Measurements from ENCODE around the gene MOSPD3. TPM values are rescaled to one million over a fixed set of nuclear protein-coding genes. Genes with fewer than 3 reads are reported as not detected.
A peak's percentile ranks its signal among the peaks of the same experiment; 100 is the strongest.

MOSPD3 gene
- total and polyA plus RNA-seq, 2 of the 13 experiments (the other 11 are each of a cell fraction or from before 2014, with no cell fraction given), result 7.6 to 8.8 TPM

DNA sequence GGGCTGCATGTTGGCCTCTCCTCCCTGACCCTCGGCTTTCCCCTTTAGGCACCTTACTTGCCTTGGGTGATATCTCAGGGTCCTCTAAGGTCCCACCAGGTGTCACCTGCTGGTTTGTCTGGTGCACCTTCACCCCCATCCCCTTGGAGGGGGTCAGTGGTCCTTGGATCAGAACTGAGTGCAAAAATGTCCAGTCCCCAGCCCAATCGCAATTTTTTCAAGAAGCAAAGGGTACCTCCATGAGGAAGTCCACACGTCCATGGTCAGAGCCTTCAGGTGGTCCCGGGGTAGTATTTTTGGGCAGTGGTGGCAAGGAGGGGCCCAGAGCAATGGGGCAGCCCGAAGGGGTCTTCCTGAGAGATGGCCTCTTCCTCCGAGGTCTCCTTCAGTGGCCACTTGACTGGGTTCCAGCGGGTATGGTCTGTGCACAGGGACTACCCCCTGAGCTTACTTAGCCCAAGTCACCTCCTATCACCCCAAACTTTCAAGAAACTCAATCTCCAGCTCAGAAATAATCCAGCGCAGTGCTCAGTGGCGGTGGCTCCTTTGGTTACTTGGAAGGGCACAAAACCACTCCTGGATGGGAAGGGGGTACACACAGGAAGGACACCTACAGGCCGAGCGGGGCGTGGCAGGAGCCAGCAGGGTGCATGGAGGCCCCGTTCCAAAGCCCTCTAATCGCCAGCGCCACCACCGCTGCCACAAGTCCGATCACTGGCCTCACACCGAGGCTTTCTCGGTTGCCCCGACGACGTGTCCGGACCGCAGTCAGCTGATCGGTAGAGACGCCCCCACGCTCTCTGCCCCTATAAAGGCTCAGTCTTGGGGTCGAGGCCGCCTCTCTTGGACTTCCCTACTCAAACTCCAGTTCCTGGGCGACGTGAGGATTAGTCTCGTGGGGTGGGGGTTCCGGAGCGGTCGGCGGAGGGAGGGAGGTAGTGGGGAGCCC, 43.2 kb upstream of the MOSPD3 start (continued):
- TF ChIP-seq, protein P1, sequence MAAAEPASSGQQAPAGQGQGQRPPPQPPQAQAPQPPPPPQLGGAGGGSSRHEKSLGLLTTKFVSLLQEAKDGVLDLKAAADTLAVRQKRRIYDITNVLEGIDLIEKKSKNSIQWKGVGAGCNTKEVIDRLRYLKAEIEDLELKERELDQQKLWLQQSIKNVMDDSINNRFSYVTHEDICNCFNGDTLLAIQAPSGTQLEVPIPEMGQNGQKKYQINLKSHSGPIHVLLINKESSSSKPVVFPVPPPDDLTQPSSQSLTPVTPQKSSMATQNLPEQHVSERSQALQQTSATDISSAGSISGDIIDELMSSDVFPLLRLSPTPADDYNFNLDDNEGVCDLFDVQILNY (CRISPR knock-in tag; conservative IDR thresholded peaks at IDR 0.05), result no peak
- TF ChIP-seq ZFP90 (CRISPR knock-in tag; IDR thresholded peaks at IDR 0.05; ENCODE audit: borderline replicate concordance) (no peak; the same call in 1 of the 2 replicates), CBX5 (CRISPR knock-in tag; IDR thresholded peaks at IDR 0.05; ENCODE audit: borderline replicate concordance) (peak; percentile 41; the same call in 1 of the 2 replicates), ZNF747 (CRISPR knock-in tag; IDR thresholded peaks at IDR 0.05; ENCODE audit: borderline replicate concordance) (peak; percentile 70), SMAD3 (CRISPR knock-in tag; IDR thresholded peaks at IDR 0.05) (no peak; the same call in 1 of the 2 replicates), ZNF83 (CRISPR knock-in tag; IDR thresholded peaks at IDR 0.05; ENCODE audit: borderline replicate concordance) (no peak; the same call in 1 of the 2 replicates), ZNF777 (CRISPR knock-in tag; IDR thresholded peaks at IDR 0.05) (peak; percentile 87), SMARCC2 (IDR thresholded peaks at IDR 0.05) (no peak), MED8 (CRISPR knock-in tag; IDR thresholded peaks at IDR 0.05; ENCODE audit: insufficient replicate concordance) (no peak), SMAD9 (CRISPR knock-in tag; IDR thresholded peaks at IDR 0.05) (no peak)
- TF ChIP-seq, protein P2, sequence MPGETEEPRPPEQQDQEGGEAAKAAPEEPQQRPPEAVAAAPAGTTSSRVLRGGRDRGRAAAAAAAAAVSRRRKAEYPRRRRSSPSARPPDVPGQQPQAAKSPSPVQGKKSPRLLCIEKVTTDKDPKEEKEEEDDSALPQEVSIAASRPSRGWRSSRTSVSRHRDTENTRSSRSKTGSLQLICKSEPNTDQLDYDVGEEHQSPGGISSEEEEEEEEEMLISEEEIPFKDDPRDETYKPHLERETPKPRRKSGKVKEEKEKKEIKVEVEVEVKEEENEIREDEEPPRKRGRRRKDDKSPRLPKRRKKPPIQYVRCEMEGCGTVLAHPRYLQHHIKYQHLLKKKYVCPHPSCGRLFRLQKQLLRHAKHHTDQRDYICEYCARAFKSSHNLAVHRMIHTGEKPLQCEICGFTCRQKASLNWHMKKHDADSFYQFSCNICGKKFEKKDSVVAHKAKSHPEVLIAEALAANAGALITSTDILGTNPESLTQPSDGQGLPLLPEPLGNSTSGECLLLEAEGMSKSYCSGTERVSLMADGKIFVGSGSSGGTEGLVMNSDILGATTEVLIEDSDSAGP (CRISPR knock-in tag; IDR thresholded peaks at IDR 0.05; ENCODE audit: borderline replicate concordance), result no peak; the same call in 1 of the 2 replicates
- TF ChIP-seq, protein P3, sequence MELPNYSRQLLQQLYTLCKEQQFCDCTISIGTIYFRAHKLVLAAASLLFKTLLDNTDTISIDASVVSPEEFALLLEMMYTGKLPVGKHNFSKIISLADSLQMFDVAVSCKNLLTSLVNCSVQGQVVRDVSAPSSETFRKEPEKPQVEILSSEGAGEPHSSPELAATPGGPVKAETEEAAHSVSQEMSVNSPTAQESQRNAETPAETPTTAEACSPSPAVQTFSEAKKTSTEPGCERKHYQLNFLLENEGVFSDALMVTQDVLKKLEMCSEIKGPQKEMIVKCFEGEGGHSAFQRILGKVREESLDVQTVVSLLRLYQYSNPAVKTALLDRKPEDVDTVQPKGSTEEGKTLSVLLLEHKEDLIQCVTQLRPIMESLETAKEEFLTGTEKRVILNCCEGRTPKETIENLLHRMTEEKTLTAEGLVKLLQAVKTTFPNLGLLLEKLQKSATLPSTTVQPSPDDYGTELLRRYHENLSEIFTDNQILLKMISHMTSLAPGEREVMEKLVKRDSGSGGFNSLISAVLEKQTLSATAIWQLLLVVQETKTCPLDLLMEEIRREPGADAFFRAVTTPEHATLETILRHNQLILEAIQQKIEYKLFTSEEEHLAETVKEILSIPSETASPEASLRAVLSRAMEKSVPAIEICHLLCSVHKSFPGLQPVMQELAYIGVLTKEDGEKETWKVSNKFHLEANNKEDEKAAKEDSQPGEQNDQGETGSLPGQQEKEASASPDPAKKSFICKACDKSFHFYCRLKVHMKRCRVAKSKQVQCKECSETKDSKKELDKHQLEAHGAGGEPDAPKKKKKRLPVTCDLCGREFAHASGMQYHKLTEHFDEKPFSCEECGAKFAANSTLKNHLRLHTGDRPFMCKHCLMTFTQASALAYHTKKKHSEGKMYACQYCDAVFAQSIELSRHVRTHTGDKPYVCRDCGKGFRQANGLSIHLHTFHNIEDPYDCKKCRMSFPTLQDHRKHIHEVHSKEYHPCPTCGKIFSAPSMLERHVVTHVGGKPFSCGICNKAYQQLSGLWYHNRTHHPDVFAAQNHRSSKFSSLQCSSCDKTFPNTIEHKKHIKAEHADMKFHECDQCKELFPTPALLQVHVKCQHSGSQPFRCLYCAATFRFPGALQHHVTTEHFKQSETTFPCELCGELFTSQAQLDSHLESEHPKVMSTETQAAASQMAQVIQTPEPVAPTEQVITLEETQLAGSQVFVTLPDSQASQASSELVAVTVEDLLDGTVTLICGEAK (IDR thresholded peaks at IDR 0.05), result no peak
- TF ChIP-seq, protein P3 (CRISPR knock-in tag; IDR thresholded peaks at IDR 0.05), result no peak
- TF ChIP-seq, protein P4, sequence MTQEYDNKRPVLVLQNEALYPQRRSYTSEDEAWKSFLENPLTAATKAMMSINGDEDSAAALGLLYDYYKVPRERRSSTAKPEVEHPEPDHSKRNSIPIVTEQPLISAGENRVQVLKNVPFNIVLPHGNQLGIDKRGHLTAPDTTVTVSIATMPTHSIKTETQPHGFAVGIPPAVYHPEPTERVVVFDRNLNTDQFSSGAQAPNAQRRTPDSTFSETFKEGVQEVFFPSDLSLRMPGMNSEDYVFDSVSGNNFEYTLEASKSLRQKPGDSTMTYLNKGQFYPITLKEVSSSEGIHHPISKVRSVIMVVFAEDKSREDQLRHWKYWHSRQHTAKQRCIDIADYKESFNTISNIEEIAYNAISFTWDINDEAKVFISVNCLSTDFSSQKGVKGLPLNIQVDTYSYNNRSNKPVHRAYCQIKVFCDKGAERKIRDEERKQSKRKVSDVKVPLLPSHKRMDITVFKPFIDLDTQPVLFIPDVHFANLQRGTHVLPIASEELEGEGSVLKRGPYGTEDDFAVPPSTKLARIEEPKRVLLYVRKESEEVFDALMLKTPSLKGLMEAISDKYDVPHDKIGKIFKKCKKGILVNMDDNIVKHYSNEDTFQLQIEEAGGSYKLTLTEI (CRISPR knock-in tag; conservative IDR thresholded peaks at IDR 0.05), result no peak
